Measurements from ENCODE around the gene B3GLCT.

The B3GLCT gene

GRCh38 chr13:31236211-31236786 lies 36.5 kb downstream of the B3GLCT start:
- H3K36me3 ChIP-seq (ENCODE audit: control insufficient read depth in 5 of 5, insufficient read depth in 5 of 5, low read length in 5 of 5), result peaks cover 0 to 4% (median 0%) of the 10 kb centered on the region in 5 donors
- H3K4me1 ChIP-seq (ENCODE audit: control insufficient read depth in 5 of 5, insufficient read depth in 5 of 5, low read length in 5 of 5), result no peaks in the 10 kb centered on the region
- no peaks in the 10 kb centered on the region for H3K27me3 ChIP-seq (ENCODE audit: control insufficient read depth in 5 of 5, insufficient read depth in 4 of 5, low read length in 5 of 5)
- H3K9me3 ChIP-seq (ENCODE audit: control insufficient read depth in 5 of 5, low read length in 5 of 5), result no peaks in the 10 kb centered on the region
- no peak overlapping the region for H3K9ac ChIP-seq (ENCODE audit: low read length in 5 of 5)
- no peak overlapping the region for H3K4me3 ChIP-seq (ENCODE audit: low read depth in 1 of 5, low read length in 5 of 5)
- H3K27ac ChIP-seq (ENCODE audit: low read depth, low read length), result no peak overlapping the region

DNA sequence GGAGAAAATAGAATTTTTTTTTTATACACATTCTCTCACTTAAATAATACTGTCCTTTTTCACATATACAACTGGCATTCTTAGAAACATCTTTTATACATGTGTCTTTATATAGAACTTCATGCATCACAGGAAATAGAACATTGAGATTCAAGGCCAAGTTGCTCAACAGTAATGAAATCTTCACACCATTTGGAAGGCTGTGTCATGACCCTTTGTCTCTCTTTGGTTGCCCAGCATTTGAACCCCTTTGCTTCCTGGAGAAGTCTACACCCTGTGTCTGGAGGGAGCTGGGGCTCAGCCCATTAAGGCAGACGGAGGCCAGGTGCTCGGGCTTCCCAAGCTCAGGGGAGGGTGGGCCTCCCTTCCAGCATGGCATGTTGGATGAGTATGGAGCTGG lies 41.1 kb downstream of the B3GLCT start:
- Histone ChIP-seq H3K36me3 (ENCODE audit: control insufficient read depth in 5 of 5, insufficient read depth in 5 of 5, low read length in 5 of 5) (no peaks in the 10 kb centered on the region), H3K4me1 (ENCODE audit: control insufficient read depth in 5 of 5, insufficient read depth in 5 of 5, low read length in 5 of 5) (peaks cover 0 to 4% (median 0%) of the 10 kb centered on the region in 5 donors), H3K9me3 (ENCODE audit: control insufficient read depth in 5 of 5, low read length in 5 of 5) (no peaks in the 10 kb centered on the region), H3K27ac (ENCODE audit: low read depth, low read length) (no peak overlapping the region), H3K9ac (ENCODE audit: low read length in 5 of 5) (no peak overlapping the region), H3K4me3 (ENCODE audit: low read depth in 1 of 5, low read length in 5 of 5) (no peak overlapping the region), H3K27me3 (ENCODE audit: control insufficient read depth in 5 of 5, insufficient read depth in 4 of 5, low read length in 5 of 5) (no peaks in the 10 kb centered on the region)

GRCh38 chr13:31242367-31242766 lies 42.6 kb downstream of the B3GLCT start:
- H3K27me3 ChIP-seq (ENCODE audit: control insufficient read depth in 5 of 5, insufficient read depth in 4 of 5, low read length in 5 of 5), result no peaks in the 10 kb centered on the region
- H3K9me3 ChIP-seq (ENCODE audit: control insufficient read depth in 5 of 5, low read length in 5 of 5), result no peaks in the 10 kb centered on the region
- peaks cover 0 to 4% (median 0%) of the 10 kb centered on the region in 5 donors for H3K4me1 ChIP-seq (ENCODE audit: control insufficient read depth in 5 of 5, insufficient read depth in 5 of 5, low read length in 5 of 5)
- H3K36me3 ChIP-seq (ENCODE audit: control insufficient read depth in 5 of 5, insufficient read depth in 5 of 5, low read length in 5 of 5), result no peaks in the 10 kb centered on the region
- H3K9ac ChIP-seq (ENCODE audit: low read length in 5 of 5), result no peak overlapping the region
- no peak overlapping the region for H3K27ac ChIP-seq (ENCODE audit: low read depth, low read length)
- no peak overlapping the region for H3K4me3 ChIP-seq (ENCODE audit: low read depth in 1 of 5, low read length in 5 of 5)

DNA sequence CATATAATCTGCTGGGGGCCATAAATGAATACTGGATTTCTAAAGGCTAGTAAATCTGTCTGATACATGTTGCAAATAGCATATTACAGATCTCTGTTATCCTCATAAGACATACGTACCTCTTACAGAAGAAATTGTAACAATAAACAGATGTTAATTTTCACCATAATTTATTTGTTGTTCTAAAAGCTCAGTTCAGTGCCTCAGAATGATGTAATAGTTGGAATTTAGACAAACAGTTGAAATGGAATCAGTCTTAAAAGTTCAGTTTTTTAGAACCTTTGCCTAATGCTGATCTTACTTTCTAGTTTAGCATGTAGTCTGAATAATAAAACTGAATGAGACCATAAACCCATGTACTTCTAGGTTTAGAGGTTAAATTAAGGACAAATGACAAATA lies 43.1 kb downstream of the B3GLCT start:
- Histone ChIP-seq H3K4me3 (ENCODE audit: low read depth in 1 of 5, low read length in 5 of 5) (no peak overlapping the region), H3K36me3 (ENCODE audit: control insufficient read depth in 5 of 5, insufficient read depth in 5 of 5, low read length in 5 of 5) (no peaks in the 10 kb centered on the region), H3K9me3 (ENCODE audit: control insufficient read depth in 5 of 5, low read length in 5 of 5) (no peaks in the 10 kb centered on the region), H3K27ac (ENCODE audit: low read depth, low read length) (no peak overlapping the region), H3K4me1 (ENCODE audit: control insufficient read depth in 5 of 5, insufficient read depth in 5 of 5, low read length in 5 of 5) (peaks cover 0 to 4% (median 0%) of the 10 kb centered on the region in 5 donors), H3K9ac (ENCODE audit: low read length in 5 of 5) (no peak overlapping the region), H3K27me3 (ENCODE audit: control insufficient read depth in 5 of 5, insufficient read depth in 4 of 5, low read length in 5 of 5) (no peaks in the 10 kb centered on the region)

GRCh38 chr13:31245598-31246373 lies 46.0 kb downstream of the B3GLCT start:
- Histone ChIP-seq H3K9me3 (ENCODE audit: control insufficient read depth in 5 of 5, low read length in 5 of 5) (no peaks in the 10 kb centered on the region), H3K36me3 (ENCODE audit: control insufficient read depth in 5 of 5, insufficient read depth in 5 of 5, low read length in 5 of 5) (peaks cover 0 to 5% (median 0%) of the 10 kb centered on the region in 5 donors), H3K4me3 (ENCODE audit: low read depth in 1 of 5, low read length in 5 of 5) (no peak overlapping the region), H3K9ac (ENCODE audit: low read length in 5 of 5) (no peak overlapping the region), H3K27ac (ENCODE audit: low read depth, low read length) (no peak overlapping the region), H3K27me3 (ENCODE audit: control insufficient read depth in 5 of 5, insufficient read depth in 4 of 5, low read length in 5 of 5) (no peaks in the 10 kb centered on the region), H3K4me1 (ENCODE audit: control insufficient read depth in 5 of 5, insufficient read depth in 5 of 5, low read length in 5 of 5) (peaks cover 0 to 4% (median 0%) of the 10 kb centered on the region in 5 donors)

GRCh38 chr13:31246918-31247317 lies 47.1 kb downstream of the B3GLCT start:
- H3K27me3 ChIP-seq (ENCODE audit: control insufficient read depth in 5 of 5, insufficient read depth in 4 of 5, low read length in 5 of 5), result no peaks in the 10 kb centered on the region

DNA sequence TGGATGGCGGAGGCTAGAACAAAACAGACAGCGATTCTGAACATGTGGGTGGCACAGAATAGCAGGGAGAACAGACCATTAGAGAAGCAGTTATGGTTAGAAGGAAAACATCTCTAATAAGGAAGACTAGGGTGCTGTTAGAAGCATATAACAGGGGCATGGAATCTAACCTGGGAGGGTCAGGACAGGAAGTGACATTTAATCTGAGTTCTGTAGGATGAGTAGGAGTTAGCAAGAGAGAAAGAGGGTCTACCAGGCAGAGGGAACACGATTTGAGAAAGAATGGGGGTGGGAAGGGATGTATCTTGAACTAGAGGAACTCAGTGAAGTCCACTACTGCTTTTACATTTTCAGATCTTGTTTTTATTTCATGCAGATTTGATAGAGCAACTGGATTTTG lies 48.6 kb downstream of the B3GLCT start:
- H3K4me1 ChIP-seq (ENCODE audit: control insufficient read depth in 5 of 5, insufficient read depth in 5 of 5, low read length in 5 of 5), result no peaks in the 10 kb centered on the region
- H3K9ac ChIP-seq (ENCODE audit: low read length in 5 of 5), result no peak overlapping the region

More at GRCh38 chr13:31246918-31247317, 47.1 kb downstream of the B3GLCT start:
- H3K27ac ChIP-seq (ENCODE audit: low read depth, low read length), result no peak overlapping the region
- peaks cover 0 to 5% (median 0%) of the 10 kb centered on the region in 5 donors for H3K36me3 ChIP-seq (ENCODE audit: control insufficient read depth in 5 of 5, insufficient read depth in 5 of 5, low read length in 5 of 5)
- no peaks in the 10 kb centered on the region for H3K9me3 ChIP-seq (ENCODE audit: control insufficient read depth in 5 of 5, low read length in 5 of 5)
- H3K4me3 ChIP-seq (ENCODE audit: low read depth in 1 of 5, low read length in 5 of 5), result no peak overlapping the region
- no peak overlapping the region for H3K9ac ChIP-seq (ENCODE audit: low read length in 5 of 5)
- peaks cover 0 to 4% (median 0%) of the 10 kb centered on the region in 5 donors for H3K4me1 ChIP-seq (ENCODE audit: control insufficient read depth in 5 of 5, insufficient read depth in 5 of 5, low read length in 5 of 5)

DNA sequence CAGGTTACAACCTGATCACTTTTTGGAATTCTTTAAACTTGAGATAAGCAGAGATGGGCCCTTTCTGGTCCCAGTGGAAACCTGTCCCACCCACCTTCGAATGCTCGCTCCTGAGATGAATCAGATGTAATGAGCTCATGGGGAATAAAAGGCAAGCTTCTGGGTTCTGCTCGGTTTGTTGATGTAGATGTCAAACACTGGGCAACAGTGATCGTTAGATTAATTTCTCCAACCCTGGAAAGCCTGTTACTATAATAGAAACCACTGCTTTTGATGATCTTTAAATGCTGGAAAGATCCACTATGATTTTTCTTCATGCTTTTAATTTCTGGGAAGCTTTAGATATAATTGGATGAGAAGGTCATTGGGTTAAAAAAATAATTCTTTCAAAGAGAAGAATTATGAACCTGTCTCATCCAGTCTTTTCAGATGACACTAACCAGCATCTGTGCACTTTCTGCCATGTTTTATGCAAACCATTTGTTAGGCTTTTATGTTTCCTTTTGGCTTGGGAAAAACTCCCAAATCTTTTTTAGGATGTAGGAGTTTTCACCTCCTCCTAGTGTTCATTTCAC lies 49.3 kb downstream of the B3GLCT start:
- H3K9ac ChIP-seq (ENCODE audit: low read length in 5 of 5), result no peak overlapping the region
- H3K36me3 ChIP-seq (ENCODE audit: control insufficient read depth in 5 of 5, insufficient read depth in 5 of 5, low read length in 5 of 5), result peaks cover 0 to 5% (median 0%) of the 10 kb centered on the region in 5 donors
- no peak overlapping the region for H3K4me3 ChIP-seq (ENCODE audit: low read depth in 1 of 5, low read length in 5 of 5)
- H3K27ac ChIP-seq (ENCODE audit: low read depth, low read length), result no peak overlapping the region
- H3K27me3 ChIP-seq (ENCODE audit: control insufficient read depth in 5 of 5, insufficient read depth in 4 of 5, low read length in 5 of 5), result no peaks in the 10 kb centered on the region
- H3K4me1 ChIP-seq (ENCODE audit: control insufficient read depth in 5 of 5, insufficient read depth in 5 of 5, low read length in 5 of 5), result no peaks in the 10 kb centered on the region
- H3K9me3 ChIP-seq (ENCODE audit: control insufficient read depth in 5 of 5, low read length in 5 of 5), result no peaks in the 10 kb centered on the region

More for the DNA sequence above, 48.6 kb downstream of the B3GLCT start:
- H3K27me3 ChIP-seq (ENCODE audit: control insufficient read depth in 5 of 5, insufficient read depth in 4 of 5, low read length in 5 of 5), result no peaks in the 10 kb centered on the region
- H3K36me3 ChIP-seq (ENCODE audit: control insufficient read depth in 5 of 5, insufficient read depth in 5 of 5, low read length in 5 of 5), result peaks cover 0 to 5% (median 0%) of the 10 kb centered on the region in 5 donors
- H3K4me3 ChIP-seq (ENCODE audit: low read depth in 1 of 5, low read length in 5 of 5), result no peak overlapping the region
- H3K9me3 ChIP-seq (ENCODE audit: control insufficient read depth in 5 of 5, low read length in 5 of 5), result no peaks in the 10 kb centered on the region
- no peak overlapping the region for H3K27ac ChIP-seq (ENCODE audit: low read depth, low read length)

- peaks cover 0 to 5% (median 0%) of the 10 kb centered on the region in 5 donors for H3K36me3 ChIP-seq (ENCODE audit: control insufficient read depth in 5 of 5, insufficient read depth in 5 of 5, low read length in 5 of 5)
- H3K4me1 ChIP-seq (ENCODE audit: control insufficient read depth in 5 of 5, insufficient read depth in 5 of 5, low read length in 5 of 5), result no peaks in the 10 kb centered on the region
- no peaks in the 10 kb centered on the region for H3K27me3 ChIP-seq (ENCODE audit: control insufficient read depth in 5 of 5, insufficient read depth in 4 of 5, low read length in 5 of 5)
- peaks cover 0 to 2% (median 0%) of the 10 kb centered on the region in 5 donors for H3K9me3 ChIP-seq (ENCODE audit: control insufficient read depth in 5 of 5, low read length in 5 of 5)
- H3K4me3 ChIP-seq (ENCODE audit: low read depth in 1 of 5, low read length in 5 of 5), result no peak overlapping the region
- no peak overlapping the region for H3K27ac ChIP-seq (ENCODE audit: low read depth, low read length)
- H3K9ac ChIP-seq (ENCODE audit: low read length in 5 of 5), result no peak overlapping the region
These were observed 50.7 kb downstream of the B3GLCT start for GRCh38 chr13:31250435-31250834.

- no peak overlapping the region for H3K4me3 ChIP-seq (ENCODE audit: low read depth in 1 of 5, low read length in 5 of 5)
- no peak overlapping the region for H3K27ac ChIP-seq (ENCODE audit: low read depth, low read length)
- H3K9me3 ChIP-seq (ENCODE audit: control insufficient read depth in 5 of 5, low read length in 5 of 5), result peaks cover 9 to 21% (median 15%) of the 10 kb centered on the region in 5 donors
- peaks cover 3 to 23% (median 15%) of the 10 kb centered on the region in 5 donors for H3K36me3 ChIP-seq (ENCODE audit: control insufficient read depth in 5 of 5, insufficient read depth in 5 of 5, low read length in 5 of 5)
- no peak overlapping the region for H3K9ac ChIP-seq (ENCODE audit: low read length in 5 of 5)
- H3K27me3 ChIP-seq (ENCODE audit: control insufficient read depth in 5 of 5, insufficient read depth in 4 of 5, low read length in 5 of 5), result no peaks in the 10 kb centered on the region
- H3K4me1 ChIP-seq (ENCODE audit: control insufficient read depth in 5 of 5, insufficient read depth in 5 of 5, low read length in 5 of 5), result no peaks in the 10 kb centered on the region
These were observed 61.5 kb downstream of the B3GLCT start for GRCh38 chr13:31261241-31261640.

All from subcutaneous abdominal adipose tissue (tissue), 5 donors.